Measurements from ENCODE around the gene ICAM5.

ICAM5 gene

DNA sequence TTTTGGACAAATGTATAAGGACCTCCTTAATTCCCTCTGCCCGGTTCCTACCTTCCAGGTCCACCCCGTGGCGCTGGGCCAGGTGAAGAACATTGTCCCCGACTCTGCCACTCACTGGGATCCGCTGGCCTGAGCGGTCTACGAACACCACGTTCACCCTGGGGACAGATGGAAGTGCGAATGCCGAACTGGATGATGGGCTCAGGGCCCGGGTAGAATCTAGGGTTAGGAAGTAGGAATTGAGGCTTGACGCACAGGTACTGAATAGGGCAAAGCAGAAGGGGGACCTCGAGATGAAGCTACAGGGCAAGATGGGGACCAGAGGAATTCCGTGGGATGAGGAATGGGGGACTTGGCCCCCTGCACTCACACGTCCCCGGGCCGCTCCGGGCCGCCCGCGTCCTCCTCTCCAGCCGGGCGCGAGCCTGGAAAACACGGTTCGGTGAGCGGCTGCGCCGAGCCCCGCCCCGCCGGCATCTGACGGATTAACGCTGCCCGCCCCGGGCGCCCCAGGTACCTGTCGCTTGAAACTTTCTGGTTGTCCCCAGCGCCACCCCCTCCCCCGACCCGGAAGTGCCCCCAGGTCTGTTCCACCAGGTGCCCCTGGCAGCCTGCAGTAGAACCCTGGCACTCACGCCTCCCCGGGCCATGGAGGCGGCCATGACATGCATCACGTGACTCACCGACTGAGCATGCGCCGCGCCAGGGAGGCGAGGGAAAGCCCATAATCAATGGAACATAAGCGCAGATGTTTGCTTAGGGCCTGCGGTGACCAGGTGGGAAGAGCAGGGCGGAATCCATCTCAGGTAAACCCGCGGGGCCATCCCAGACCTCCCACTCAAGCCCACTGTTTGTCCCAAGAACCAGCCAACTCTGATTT is 25.8 kb downstream of the ICAM5 start, which contains the start of gene FDX2:
TSS of gene FDX2 (minus strand) at position 681 of the 880 bp plus-strand sequence. CDS start at position 662, 19 bp downstream.
- peak within 1 kb of the TSS; percentile 90 for H3K4me3 ChIP-seq (ENCODE audit: low read length)
- DNase-seq (ENCODE audit: low read depth, low spot score), result peak; percentile 76

DNA sequence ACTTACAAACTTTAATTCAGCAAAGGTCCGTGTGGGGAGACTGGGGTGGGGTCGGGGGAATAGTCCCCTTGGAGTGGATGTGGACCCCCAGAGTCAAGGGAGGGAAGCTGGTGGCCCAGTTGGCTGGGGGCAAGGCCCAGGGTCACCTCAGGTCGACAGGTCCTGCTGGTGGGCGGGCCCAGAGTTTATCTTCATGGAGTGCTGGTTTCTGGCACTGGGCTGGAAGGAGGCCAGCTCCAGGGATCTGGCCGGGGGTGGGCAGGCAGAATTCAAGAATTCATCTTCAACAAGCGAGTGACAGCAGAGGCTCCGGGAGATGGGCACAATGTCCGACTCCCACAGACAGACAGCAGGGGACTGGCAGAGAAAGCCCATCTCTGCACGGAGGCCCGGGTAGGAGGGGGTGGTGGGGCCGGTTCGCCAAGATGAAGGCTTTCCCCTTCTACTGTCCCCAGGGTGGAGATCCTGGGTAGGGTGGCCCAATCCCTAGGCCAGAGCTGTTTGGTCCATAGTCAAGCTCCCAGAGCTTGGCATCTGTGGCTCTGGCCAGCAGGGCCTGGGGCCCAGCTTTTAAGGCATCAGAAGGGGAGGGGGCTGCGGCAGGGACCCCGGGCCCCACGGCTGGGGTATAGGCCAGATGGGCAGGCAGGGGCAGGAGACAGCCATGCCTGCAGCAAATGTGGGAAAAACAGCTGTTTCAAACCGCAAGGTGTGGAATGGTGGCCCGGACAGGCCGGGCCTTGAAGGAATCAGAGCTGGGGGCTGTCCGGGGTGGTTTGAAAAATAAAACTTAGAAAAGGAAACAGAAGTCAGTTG is 26.7 kb downstream of the ICAM5 start:
- H3K4me3 ChIP-seq (ENCODE audit: low read length), result peak overlapping the region; percentile 90
- DNase-seq (ENCODE audit: low read depth, low spot score), result no peak

- no peak for DNase-seq (ENCODE audit: low read depth, low spot score)
- H3K4me3 ChIP-seq (ENCODE audit: low read length), result no peak overlapping the region
Measured at GRCh38 chr19:10317045-10317856, 27.5 kb downstream of the ICAM5 start.

GRCh38 chr19:10317857-10318462 is 28.2 kb downstream of the ICAM5 start:
- no peak overlapping the region for H3K4me3 ChIP-seq (ENCODE audit: low read length)
- no peak for DNase-seq (ENCODE audit: low read depth, low spot score)

GRCh38 chr19:10318807-10319682 is 29.3 kb downstream of the ICAM5 start:
- H3K4me3 ChIP-seq (ENCODE audit: low read length), result no peak overlapping the region
- DNase-seq (ENCODE audit: low read depth, low spot score), result no peak

GRCh38 chr19:10320602-10321416 is 31.1 kb downstream of the ICAM5 start:
- H3K4me3 ChIP-seq (ENCODE audit: low read length), result no peak overlapping the region
- no peak for DNase-seq (ENCODE audit: low read depth, low spot score)

- no peak for DNase-seq (ENCODE audit: low read depth, low spot score)
Measured at GRCh38 chr19:10321417-10321797, 31.7 kb downstream of the ICAM5 start.

DNA sequence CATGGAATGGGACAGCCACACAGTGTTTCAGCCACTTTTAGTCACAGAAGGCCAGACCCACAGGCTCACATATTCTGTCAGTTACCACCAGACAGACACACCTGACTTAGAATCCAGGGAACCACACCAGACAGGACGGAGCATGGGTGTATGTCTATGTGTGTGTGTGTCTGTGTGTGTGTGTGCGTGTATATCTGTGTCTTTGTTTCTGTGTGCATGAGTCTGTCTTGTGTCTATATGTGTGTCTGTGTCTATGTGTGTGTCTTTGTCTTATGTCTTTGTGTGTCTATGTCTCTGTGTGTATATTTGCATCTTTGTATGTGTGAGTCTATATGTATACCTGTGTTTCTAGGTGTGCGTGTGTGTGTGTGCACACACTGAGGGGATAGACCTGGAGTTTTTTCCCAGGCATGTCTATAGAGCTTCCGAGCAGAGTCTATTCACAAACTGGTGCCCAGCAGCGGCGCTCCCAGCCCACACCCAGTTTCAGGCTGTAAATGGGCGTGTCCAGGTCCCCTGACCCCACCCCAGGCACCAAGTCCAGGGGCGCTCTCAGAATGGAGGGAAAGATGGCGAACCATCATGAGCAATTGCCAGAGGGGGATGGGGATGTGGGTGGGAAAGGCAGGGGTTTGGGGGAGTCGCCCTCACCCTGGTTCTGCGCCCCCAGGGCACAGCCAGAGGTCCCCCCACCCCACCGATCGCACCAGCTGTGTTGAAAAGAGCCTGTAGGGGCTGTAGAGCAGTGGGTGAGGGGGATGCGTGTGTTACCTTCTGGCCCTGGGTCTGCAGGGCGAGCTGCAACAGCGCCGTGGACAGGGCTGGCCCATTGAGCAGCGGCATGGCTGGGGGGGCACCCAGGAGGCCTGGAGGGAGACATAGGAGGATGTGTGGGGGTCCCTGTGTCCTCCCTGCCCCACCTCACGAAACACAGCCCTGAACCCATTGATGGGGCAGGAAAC is 32.4 kb downstream of the ICAM5 start:
- DNase-seq (ENCODE audit: low read depth, low spot score), result no peak

More at GRCh38 chr19:10321417-10321797, 31.7 kb downstream of the ICAM5 start:
- H3K4me3 ChIP-seq (ENCODE audit: low read length), result no peak overlapping the region

GRCh38 chr19:10325732-10326131 is 36.0 kb downstream of the ICAM5 start:
- H3K4me3 ChIP-seq (ENCODE audit: low read length), result no peak overlapping the region
- DNase-seq (ENCODE audit: low read depth, low spot score), result no peak

More for the DNA sequence above, 32.4 kb downstream of the ICAM5 start:
- H3K4me3 ChIP-seq (ENCODE audit: low read length), result no peak overlapping the region

GRCh38 chr19:10327793-10328192 is 38.0 kb downstream of the ICAM5 start:
- no peak for DNase-seq (ENCODE audit: low read depth, low spot score)
- no peak overlapping the region for H3K4me3 ChIP-seq (ENCODE audit: low read length)

- no peak overlapping the region for H3K4me3 ChIP-seq (ENCODE audit: low read length)
- DNase-seq (ENCODE audit: low read depth, low spot score), result no peak
Measured at GRCh38 chr19:10328558-10329429, 39.0 kb downstream of the ICAM5 start.

GRCh38 chr19:10329555-10329954 is 39.8 kb downstream of the ICAM5 start:
- no peak overlapping the region for H3K4me3 ChIP-seq (ENCODE audit: low read length)
- no peak for DNase-seq (ENCODE audit: low read depth, low spot score)

DNA sequence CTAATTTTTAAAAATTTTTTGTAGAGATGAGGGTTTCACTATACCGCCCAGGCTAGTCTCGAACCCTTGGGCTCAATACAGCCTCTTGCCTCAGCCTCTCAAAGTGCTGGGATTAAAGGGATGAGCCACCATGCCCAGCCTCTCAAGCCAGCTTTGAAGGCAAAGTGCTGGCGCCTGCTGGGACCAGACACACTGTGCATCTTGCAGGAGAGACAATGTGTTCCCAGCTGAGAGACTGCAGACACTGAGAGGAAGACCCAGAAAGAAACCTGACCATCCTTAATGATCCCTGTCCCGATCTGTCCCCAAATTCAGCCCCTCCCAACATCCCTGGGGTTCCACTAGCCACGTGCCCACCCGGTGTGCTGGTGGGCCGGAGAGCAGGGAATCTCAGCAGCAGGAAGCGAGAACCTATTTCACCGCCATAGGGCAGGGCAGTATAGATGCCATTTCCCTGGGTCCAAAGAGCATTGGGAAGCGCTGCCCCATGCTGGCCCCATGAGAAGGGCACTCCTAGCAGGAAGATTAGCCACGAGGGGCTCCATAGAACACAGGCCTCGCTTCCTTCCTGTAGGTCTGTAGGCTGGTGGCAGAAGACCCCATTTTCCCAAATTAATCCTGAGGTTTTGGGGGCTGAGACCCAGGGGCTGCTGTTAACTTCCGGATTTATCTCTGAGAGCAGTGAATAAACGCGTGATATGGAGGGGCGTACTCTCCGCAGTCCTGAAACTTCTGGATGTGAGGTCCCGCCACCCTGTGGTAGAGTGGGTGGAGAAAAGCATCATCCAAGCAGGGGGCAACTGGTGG is 42.6 kb downstream of the ICAM5 start:
- H3K4me3 ChIP-seq (ENCODE audit: low read length), result peak overlapping the region; percentile 91
- DNase-seq (ENCODE audit: low read depth, low spot score), result no peak

GRCh38 chr19:10332965-10333757 is 43.4 kb downstream of the ICAM5 start, which contains the start of gene RAVER1:
Gene RAVER1 (minus strand): TSS chr19:10333529. CDS start chr19:10333507, 22 bp downstream.
- peak within 1 kb of the TSS; percentile 91 for H3K4me3 ChIP-seq (ENCODE audit: low read length)
- peak; percentile 97 for DNase-seq (ENCODE audit: low read depth, low spot score)
